ENCODE results near the gene WNT9B. TPM values are rescaled to one million over a fixed set of nuclear protein-coding genes. Genes with fewer than 3 reads are reported as not detected.

The WNT9B gene
- total and polyA plus RNA-seq, 4 donors = 0.08 to 0.14 (median 0.10) TPM; not detected in 1

GRCh38 chr17:46894024-46894423 is 42.6 kb downstream of the WNT9B start:
- H3K9ac ChIP-seq (ENCODE audit: low read depth in 1 of 2, low read length in 2 of 2) = no peak overlapping the region
- TF ChIP-seq HNF4A (conservative IDR thresholded peaks at IDR 0.05) (peak; percentile 67 to 76), CTCF (IDR thresholded peaks at IDR 0.05; ENCODE audit: low read depth, low read length, missing input control) (no peak), FOXA1 (IDR thresholded peaks at IDR 0.05) (no peak), RXRA (IDR thresholded peaks at IDR 0.05) (no peak)
- no peaks in the 10 kb centered on the region for H3K9me3 ChIP-seq (ENCODE audit: control insufficient read depth in 4 of 4, low read length in 3 of 4)

GRCh38 chr17:46894476-46895151 is 43.2 kb downstream of the WNT9B start:
- TF ChIP-seq YY1 (IDR thresholded peaks at IDR 0.05) = no peak
- no peak for TF ChIP-seq NR2F2 (IDR thresholded peaks at IDR 0.05)
- TF ChIP-seq MAX (IDR thresholded peaks at IDR 0.05) = no peak
- no peak for TF ChIP-seq FOXA2 (IDR thresholded peaks at IDR 0.05)
- Histone ChIP-seq H3K36me3 (ENCODE audit: control insufficient read depth in 4 of 4, insufficient read depth in 3 of 4, low read depth in 1 of 4, low read length in 3 of 4) (no peaks in the 10 kb centered on the region), H3K9me3 (ENCODE audit: control insufficient read depth in 4 of 4, low read length in 3 of 4) (no peaks in the 10 kb centered on the region), H3K27me3 (ENCODE audit: control insufficient read depth in 4 of 4, insufficient read depth in 4 of 4, low read length in 3 of 4) (no peaks in the 10 kb centered on the region), H3K27ac (ENCODE audit: low read depth in 1 of 2, low read length in 2 of 2) (no peak overlapping the region), H3K9ac (ENCODE audit: low read depth in 1 of 2, low read length in 2 of 2) (no peak overlapping the region), H3K4me1 (ENCODE audit: control insufficient read depth in 4 of 4, insufficient read depth in 4 of 4, low read length in 3 of 4) (no peaks in the 10 kb centered on the region), H3K4me3 (ENCODE audit: low read depth in 1 of 3, low read length in 3 of 3) (no peak overlapping the region)
- WGBS = 77% methylated on average over 29 of the region's 29 CpGs
- DNase-seq (ENCODE audit: low spot score) = no peak

More at GRCh38 chr17:46894024-46894423, 42.6 kb downstream of the WNT9B start:
- Histone ChIP-seq H3K27ac (ENCODE audit: low read depth in 1 of 2, low read length in 2 of 2) (no peak overlapping the region), H3K4me1 (ENCODE audit: control insufficient read depth in 4 of 4, insufficient read depth in 4 of 4, low read length in 3 of 4) (no peaks in the 10 kb centered on the region), H3K4me3 (ENCODE audit: low read depth in 1 of 3, low read length in 3 of 3) (no peak overlapping the region), H3K27me3 (ENCODE audit: control insufficient read depth in 4 of 4, insufficient read depth in 4 of 4, low read length in 3 of 4) (no peaks in the 10 kb centered on the region), H3K36me3 (ENCODE audit: control insufficient read depth in 4 of 4, insufficient read depth in 3 of 4, low read depth in 1 of 4, low read length in 3 of 4) (no peaks in the 10 kb centered on the region)
- no peak for DNase-seq (ENCODE audit: low spot score)
- 57% methylated on average over 9 of the region's 9 CpGs for WGBS

- Histone ChIP-seq H3K4me3 (ENCODE audit: low read depth in 1 of 3, low read length in 3 of 3) (no peak overlapping the region), H3K4me1 (ENCODE audit: control insufficient read depth in 4 of 4, insufficient read depth in 4 of 4, low read length in 3 of 4) (no peaks in the 10 kb centered on the region), H3K9me3 (ENCODE audit: control insufficient read depth in 4 of 4, low read length in 3 of 4) (no peaks in the 10 kb centered on the region), H3K9ac (ENCODE audit: low read depth in 1 of 2, low read length in 2 of 2) (no peak overlapping the region), H3K27me3 (ENCODE audit: control insufficient read depth in 4 of 4, insufficient read depth in 4 of 4, low read length in 3 of 4) (no peaks in the 10 kb centered on the region), H3K27ac (ENCODE audit: low read depth in 1 of 2, low read length in 2 of 2) (no peak overlapping the region), H3K36me3 (ENCODE audit: control insufficient read depth in 4 of 4, insufficient read depth in 3 of 4, low read depth in 1 of 4, low read length in 3 of 4) (no peaks in the 10 kb centered on the region)
- no peak for TF ChIP-seq FOXA2 (IDR thresholded peaks at IDR 0.05)
- no peak for TF ChIP-seq GABPA (IDR thresholded peaks at IDR 0.05 in 1 of 2, conservative IDR thresholded peaks at IDR 0.05 in 1 of 2)
- TF ChIP-seq EGR1 (IDR thresholded peaks at IDR 0.05; ENCODE audit: low read depth in 2 of 2) = no peak
- TF ChIP-seq RAD21 (IDR thresholded peaks at IDR 0.05) = no peak
- no peak for TF ChIP-seq YY1 (IDR thresholded peaks at IDR 0.05)
- no peak for TF ChIP-seq HNF4G (IDR thresholded peaks at IDR 0.05)
- no peak for TF ChIP-seq TAF1 (conservative IDR thresholded peaks at IDR 0.05)
- TF ChIP-seq JUND (IDR thresholded peaks at IDR 0.05) = no peak
- TF ChIP-seq NR2F2 (IDR thresholded peaks at IDR 0.05) = no peak
- TF ChIP-seq MAX (IDR thresholded peaks at IDR 0.05) = no peak
- no peak for TF ChIP-seq CTCF (IDR thresholded peaks at IDR 0.05; ENCODE audit: low read depth, low read length, missing input control)
- no peak for TF ChIP-seq ZBTB33 (IDR thresholded peaks at IDR 0.05)
- TF ChIP-seq HNF4A (conservative IDR thresholded peaks at IDR 0.05) = no peak
- 82% methylated on average over 9 of the region's 9 CpGs for WGBS
- DNase-seq (ENCODE audit: low spot score) = no peak
Observed at GRCh38 chr17:46895171-46895570, 43.8 kb downstream of the WNT9B start.

All from liver (tissue), 9 donors.